H9 (cell line): ENCODE results near the gene RBMS3. TPM values are rescaled to one million over a fixed set of nuclear protein-coding genes. Genes with fewer than 3 reads are reported as not detected.

Source experiments
- DNase-seq: peaks from one replicate; pipeline ENCODE4 v3.0.0-alpha.2; 2017
- H2AFZ ChIP-seq: one replicate; pipeline ENCODE4 v1.6.1; 2013; ENCODE audit warnings: mild to moderate bottlenecking, low read length, control low read depth, moderate library complexity
- H2AK5ac ChIP-seq: 2 replicates; pipeline ENCODE4 v1.6.1; 2013; ENCODE audit warnings: low read length, control low read depth, mixed read lengths; ENCODE audit not compliant: insufficient read length
- H2BK120ac ChIP-seq: one replicate; pipeline ENCODE4 v1.6.1; 2013; ENCODE audit warnings: low read depth, mild to moderate bottlenecking, low read length, control low read depth, inconsistent platforms; ENCODE audit not compliant: poor library complexity, severe bottlenecking
- H2BK12ac ChIP-seq: 2 replicates; pipeline ENCODE4 v1.6.1; 2013; ENCODE audit warnings: low read length, control low read depth, mixed read lengths, low read depth; ENCODE audit not compliant: insufficient read length
- H2BK15ac ChIP-seq: 2 replicates; pipeline ENCODE4 v1.6.1; 2013; ENCODE audit warnings: low read depth, low read length, control low read depth
- H2BK20ac ChIP-seq: one replicate; pipeline ENCODE4 v1.6.1; 2013; ENCODE audit warnings: low read depth, mild to moderate bottlenecking, low read length, control low read depth, inconsistent platforms; ENCODE audit not compliant: poor library complexity, severe bottlenecking
- H2BK5ac ChIP-seq: 2 replicates; pipeline ENCODE4 v1.6.1; 2013; ENCODE audit warnings: low read length, control low read depth, mixed read lengths; ENCODE audit not compliant: insufficient read length
- H3K14ac ChIP-seq: 2 replicates; pipeline ENCODE4 v1.6.1; 2013; ENCODE audit warnings: low read length, control low read depth; ENCODE audit not compliant: insufficient read depth
- H3K18ac ChIP-seq: 2 replicates; pipeline ENCODE4 v1.6.1; 2013; ENCODE audit warnings: low read depth, mild to moderate bottlenecking, mixed read lengths, low read length, control low read depth; ENCODE audit not compliant: insufficient read length
- H3K23ac ChIP-seq: 2 replicates; pipeline ENCODE4 v1.6.1; 2013; ENCODE audit warnings: low read length, control low read depth, mixed read lengths, low read depth; ENCODE audit not compliant: insufficient read length
- H3K23me2 ChIP-seq: 2 replicates; pipeline ENCODE4 v1.6.1; 2013; ENCODE audit warnings: low read depth, mild to moderate bottlenecking, mixed read lengths, low read length, control low read depth; ENCODE audit not compliant: insufficient read length, poor library complexity, severe bottlenecking
- H3K27ac ChIP-seq: 2 replicates; pipeline ENCODE4 v1.5.1; 2013; ENCODE audit warnings: low read length, control low read depth, mixed read lengths, low read depth; ENCODE audit not compliant: insufficient read length
- H3K27me3 ChIP-seq: 2 replicates; pipeline ENCODE4 v1.6.1; 2013; ENCODE audit warnings: low read length, control low read depth, inconsistent platforms; ENCODE audit not compliant: insufficient read depth
- H3K4ac ChIP-seq: 2 replicates; pipeline ENCODE4 v1.6.1; 2013; ENCODE audit warnings: low read depth, mild to moderate bottlenecking, control low read depth, inconsistent platforms, low read length, moderate library complexity
- H3K4me1 ChIP-seq: 2 replicates; pipeline ENCODE4 v1.6.1; 2013; ENCODE audit warnings: low read length, control low read depth, inconsistent platforms; ENCODE audit not compliant: insufficient read depth
- H3K4me2 ChIP-seq: 2 replicates; pipeline ENCODE4 v1.6.1; 2013; ENCODE audit warnings: low read length, control low read depth, mixed read lengths; ENCODE audit not compliant: insufficient read length, insufficient read depth
- H3K56ac ChIP-seq: 2 replicates; pipeline ENCODE4 v1.6.1; 2013; ENCODE audit warnings: low read depth, mild to moderate bottlenecking, mixed read lengths, low read length, control low read depth; ENCODE audit not compliant: insufficient read length
- H3K79me1 ChIP-seq: 2 replicates; pipeline ENCODE4 v1.6.1; 2013; ENCODE audit warnings: low read depth, mild to moderate bottlenecking, moderate library complexity, low read length, control low read depth, inconsistent platforms; ENCODE audit not compliant: insufficient read depth, poor library complexity, severe bottlenecking
- H3K79me2 ChIP-seq: 2 replicates; pipeline ENCODE4 v1.6.1; 2013; ENCODE audit warnings: low read length, control low read depth, inconsistent platforms; ENCODE audit not compliant: insufficient read depth
- H3K9ac ChIP-seq: 2 replicates; pipeline ENCODE4 v1.6.1; 2013; ENCODE audit warnings: low read length, control low read depth, mixed read lengths; ENCODE audit not compliant: insufficient read length; ENCODE audit errors: extremely low read depth
- H3K9me3 ChIP-seq: one replicate; pipeline ENCODE4 v1.6.1; 2013; ENCODE audit warnings: low read depth, low read length, inconsistent platforms; ENCODE audit not compliant: control insufficient read depth
- H3T11ph ChIP-seq: one replicate; pipeline ENCODE4 v1.6.1; 2013; ENCODE audit warnings: mild to moderate bottlenecking, low read length, control low read depth, inconsistent platforms
- H4K20me1 ChIP-seq: one replicate; pipeline ENCODE4 v1.6.1; 2013; ENCODE audit not compliant: control insufficient read depth, insufficient read length, insufficient read depth
- H4K5ac ChIP-seq: 2 replicates; pipeline ENCODE4 v1.6.1; 2013; ENCODE audit warnings: low read depth, mild to moderate bottlenecking, mixed read lengths, low read length, control low read depth; ENCODE audit not compliant: insufficient read length
- H4K8ac ChIP-seq: replicated peaks from 2 replicates; pipeline ENCODE4 v1.6.1; 2013; ENCODE audit warnings: low read length, control low read depth, mixed read lengths, low read depth; ENCODE audit not compliant: insufficient read length
- H4K91ac ChIP-seq: 2 replicates; pipeline ENCODE4 v1.6.1; 2013; ENCODE audit warnings: low read depth, mild to moderate bottlenecking, moderate library complexity, mixed read lengths, low read length, control low read depth; ENCODE audit not compliant: insufficient read length
- H3K27ac Mint-ChIP-seq, 3 experiments: 2 replicates in 2 of 3; 3 replicates in 1 of 3; pipeline ENCODE4 v1.8.0; 2020 to 2021; ENCODE audit warnings: mixed read lengths in 3 of 3, mild to moderate bottlenecking in 1 of 3, moderate library complexity in 1 of 3
- H3K27me3 Mint-ChIP-seq: 2 replicates; pipeline ENCODE4 v1.8.0; 2021; ENCODE audit warnings: low read depth, mild to moderate bottlenecking, moderate library complexity, mixed read lengths
- H3K36me3 Mint-ChIP-seq, 3 experiments: 2 replicates in 2 of 3; 3 replicates in 1 of 3; pipeline ENCODE4 v1.8.0; 2020 to 2021; ENCODE audit warnings: low read depth in 3 of 3, mixed read lengths in 3 of 3; ENCODE audit not compliant: insufficient read depth in 1 of 3
- H3K4me1 Mint-ChIP-seq, 2 experiments: 2 replicates each; pipeline ENCODE4 v1.8.0; 2020; ENCODE audit warnings: mixed read lengths in 2 of 2
- H3K4me3 Mint-ChIP-seq, 2 experiments: 2 replicates in 1 of 2; 3 replicates in 1 of 2; pipeline ENCODE4 v1.8.0; 2020 to 2021; ENCODE audit warnings: mild to moderate bottlenecking in 2 of 2, mixed read lengths in 2 of 2, moderate library complexity in 1 of 2
- H3K9me3 Mint-ChIP-seq, 2 experiments: 2 replicates in 1 of 2; 3 replicates in 1 of 2; pipeline ENCODE4 v1.8.0; 2020; ENCODE audit warnings: mild to moderate bottlenecking in 2 of 2, mixed read lengths in 2 of 2, moderate library complexity in 1 of 2
- total RNA-seq: library from RNA; stranded (reverse); gene quantifications from 2 replicates; pipeline ENCODE4 v1.2.1, GENCODE V29; 2021
- TF ChIP-seq, protein P1 (sequence below): fragments of 200-600 bp; sonication (generic); conservative IDR thresholded peaks from 3 replicates; pipeline ENCODE4 v1.8.0; 2021; ENCODE audit warnings: antibody characterized with exemption, mild to moderate bottlenecking

The RBMS3 gene
- total RNA-seq, 1 experiment from 2014 or later = 8.1 TPM

DNA sequence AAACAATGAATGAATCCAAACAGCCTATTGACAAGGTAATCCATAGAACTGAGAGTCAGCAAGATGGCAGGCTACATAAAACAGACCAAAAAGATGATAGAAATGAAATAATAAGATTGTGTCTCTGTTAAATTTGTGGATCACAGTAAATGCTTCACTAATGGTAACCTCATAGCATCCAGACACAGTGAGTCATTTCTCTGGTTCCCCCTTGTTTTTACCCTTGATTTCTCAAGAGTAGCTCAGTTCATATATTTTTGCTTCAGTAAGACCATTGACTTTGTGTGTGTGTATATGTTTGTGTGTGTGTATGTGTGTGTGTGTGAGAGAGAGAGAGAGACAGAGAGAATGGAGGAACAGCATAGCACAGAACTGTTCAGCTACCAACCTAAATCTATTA, 546.9 kb downstream of the RBMS3 start:
- TF ChIP-seq, protein P1, sequence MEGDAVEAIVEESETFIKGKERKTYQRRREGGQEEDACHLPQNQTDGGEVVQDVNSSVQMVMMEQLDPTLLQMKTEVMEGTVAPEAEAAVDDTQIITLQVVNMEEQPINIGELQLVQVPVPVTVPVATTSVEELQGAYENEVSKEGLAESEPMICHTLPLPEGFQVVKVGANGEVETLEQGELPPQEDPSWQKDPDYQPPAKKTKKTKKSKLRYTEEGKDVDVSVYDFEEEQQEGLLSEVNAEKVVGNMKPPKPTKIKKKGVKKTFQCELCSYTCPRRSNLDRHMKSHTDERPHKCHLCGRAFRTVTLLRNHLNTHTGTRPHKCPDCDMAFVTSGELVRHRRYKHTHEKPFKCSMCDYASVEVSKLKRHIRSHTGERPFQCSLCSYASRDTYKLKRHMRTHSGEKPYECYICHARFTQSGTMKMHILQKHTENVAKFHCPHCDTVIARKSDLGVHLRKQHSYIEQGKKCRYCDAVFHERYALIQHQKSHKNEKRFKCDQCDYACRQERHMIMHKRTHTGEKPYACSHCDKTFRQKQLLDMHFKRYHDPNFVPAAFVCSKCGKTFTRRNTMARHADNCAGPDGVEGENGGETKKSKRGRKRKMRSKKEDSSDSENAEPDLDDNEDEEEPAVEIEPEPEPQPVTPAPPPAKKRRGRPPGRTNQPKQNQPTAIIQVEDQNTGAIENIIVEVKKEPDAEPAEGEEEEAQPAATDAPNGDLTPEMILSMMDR = no peak
- Mint-ChIP-seq H3K27ac (peak overlapping the region in 1 of 3 experiments; percentile 25; a peak in 1 of 7 replicates), H3K9me3 (peaks cover 0 to 3% of the 10 kb centered on the region in 2 experiments; a peak in 2 of 5 replicates), H3K36me3 (peaks cover 0 to 6% (median 4%) of the 10 kb centered on the region in 3 experiments; a peak in 2 of 7 replicates), H3K4me3 (no peak overlapping the region), H3K27me3 (no peaks in the 10 kb centered on the region), H3K4me1 (peaks cover 0 to 11% of the 10 kb centered on the region in 2 experiments; a peak in 2 of 4 replicates)
- no peak overlapping the region for H2BK20ac ChIP-seq
- H3K79me2 ChIP-seq = no peaks in the 10 kb centered on the region
- no peak overlapping the region for H4K8ac ChIP-seq
- H3K27me3 ChIP-seq = no peaks in the 10 kb centered on the region
- no peak overlapping the region for H3K14ac ChIP-seq
- H4K20me1 ChIP-seq = no peaks in the 10 kb centered on the region
- H3K23ac ChIP-seq = no peak overlapping the region
- H3K27ac ChIP-seq = no peak overlapping the region
- H3K18ac ChIP-seq = no peak overlapping the region
- no peak overlapping the region for H3K4ac ChIP-seq
- no peak overlapping the region for H2BK5ac ChIP-seq
- H2AK5ac ChIP-seq = no peak overlapping the region
- H3K79me1 ChIP-seq = no peaks in the 10 kb centered on the region
- no peak overlapping the region for H4K91ac ChIP-seq
- H3K9ac ChIP-seq = no peak overlapping the region
- H3K9me3 ChIP-seq = no peaks in the 10 kb centered on the region
- H2BK12ac ChIP-seq = no peak overlapping the region
- H2BK120ac ChIP-seq = no peak overlapping the region
- H3T11ph ChIP-seq = no peak overlapping the region
- H3K56ac ChIP-seq = no peak overlapping the region
- H3K4me2 ChIP-seq = no peak overlapping the region
- DNase-seq = no peak
- H2BK15ac ChIP-seq = no peak overlapping the region
- no peaks in the 10 kb centered on the region for H3K23me2 ChIP-seq
- no peak overlapping the region for H2AFZ ChIP-seq
- H3K4me1 ChIP-seq = no peaks in the 10 kb centered on the region; the same call in 1 of the 2 replicates
- no peak overlapping the region for H4K5ac ChIP-seq
